ENCODE data around the gene METTL24.

METTL24 gene

DNA sequence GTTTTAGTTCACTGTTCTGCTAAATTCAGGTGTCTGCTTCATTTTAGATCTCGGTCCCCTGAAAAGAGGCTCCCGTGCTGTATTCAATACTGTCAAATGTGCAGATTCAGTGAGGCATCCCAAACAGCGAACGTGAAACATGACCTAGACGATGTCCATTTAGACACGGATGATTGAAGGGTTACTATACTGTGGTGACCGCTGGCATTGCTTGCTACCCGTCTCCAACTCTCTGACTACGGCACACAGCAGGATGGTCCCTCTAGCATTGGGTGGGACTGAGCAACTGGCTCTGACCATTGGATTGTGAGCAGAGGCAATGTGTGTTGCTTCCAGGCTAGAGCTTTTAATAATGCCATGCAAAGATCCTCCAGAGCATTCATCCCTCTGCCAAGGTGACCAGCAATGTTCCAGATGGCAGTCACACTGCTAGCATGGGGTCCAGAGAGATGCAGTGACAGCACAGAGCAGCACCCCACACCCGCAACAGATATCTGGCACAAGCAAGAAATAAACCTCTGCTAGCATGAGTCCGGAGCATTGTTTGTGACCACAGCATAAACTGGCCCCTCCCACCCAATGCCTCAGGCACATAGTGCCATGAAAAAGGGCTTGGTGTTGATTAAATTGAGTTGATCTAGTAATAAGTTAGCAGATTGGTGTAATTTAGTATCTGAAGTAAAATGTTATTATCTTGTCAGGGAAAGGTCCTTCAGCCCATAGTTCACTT is 9.0 kb downstream of the METTL24 start:
- Histone ChIP-seq H3K9me3 (ENCODE audit: control insufficient read depth, insufficient read depth, low read length) (no peaks in the 10 kb centered on the region), H3K9ac (ENCODE audit: low read depth, low read length) (no peak overlapping the region), H3K27me3 (ENCODE audit: control insufficient read depth, insufficient read depth, low read length) (no peaks in the 10 kb centered on the region), H3K36me3 (ENCODE audit: control insufficient read depth, insufficient read depth, low read length) (no peaks in the 10 kb centered on the region), H3K4me1 (ENCODE audit: control insufficient read depth, insufficient read depth, low read length) (peaks cover 12% of the 10 kb centered on the region), H3K4me3 (ENCODE audit: low read depth, low read length) (no peak overlapping the region)

DNA sequence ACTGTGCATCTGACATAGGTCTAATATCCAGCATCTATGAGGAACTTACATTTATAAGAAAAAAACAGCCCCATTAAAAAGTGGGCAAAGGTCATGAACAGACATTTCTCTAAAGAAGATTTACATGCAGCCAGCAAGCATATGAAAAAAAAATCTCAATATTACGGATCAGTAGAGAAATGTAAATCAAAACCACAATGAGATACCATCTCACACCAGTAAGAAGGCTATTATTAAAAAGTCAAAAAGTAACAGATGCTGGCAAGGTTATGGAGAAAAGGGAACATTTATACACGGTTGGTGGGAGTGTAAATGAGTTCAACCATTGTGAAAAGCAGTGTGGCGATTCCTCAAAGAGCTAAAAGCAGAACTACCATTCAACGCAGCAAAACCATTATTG is 13.1 kb downstream of the METTL24 start:
- peaks cover 5% of the 10 kb centered on the region for H3K4me1 ChIP-seq (ENCODE audit: control insufficient read depth, insufficient read depth, low read length)
- no peak overlapping the region for H3K4me3 ChIP-seq (ENCODE audit: low read depth, low read length)
- H3K9ac ChIP-seq (ENCODE audit: low read depth, low read length) = no peak overlapping the region
- H3K27me3 ChIP-seq (ENCODE audit: control insufficient read depth, insufficient read depth, low read length) = no peaks in the 10 kb centered on the region
- no peaks in the 10 kb centered on the region for H3K36me3 ChIP-seq (ENCODE audit: control insufficient read depth, insufficient read depth, low read length)
- H3K9me3 ChIP-seq (ENCODE audit: control insufficient read depth, insufficient read depth, low read length) = no peaks in the 10 kb centered on the region

DNA sequence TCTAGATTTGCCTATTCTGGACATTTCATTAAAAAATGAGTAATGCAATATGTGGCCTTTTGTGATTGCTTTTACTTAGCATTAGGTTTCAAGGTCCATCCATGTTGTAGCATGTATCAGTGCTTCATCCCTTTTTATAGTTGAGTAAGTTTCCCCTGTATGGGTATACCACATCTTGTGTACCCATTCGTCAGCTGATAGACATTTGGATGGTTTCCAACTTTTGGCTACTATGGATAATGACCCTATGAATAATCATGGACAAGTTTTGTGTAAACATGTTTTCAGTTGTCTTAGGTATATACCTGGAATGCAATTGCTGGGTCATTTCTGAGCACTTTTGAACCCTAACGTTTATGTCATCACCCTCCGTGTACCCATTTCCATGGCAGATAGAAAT is 15.4 kb downstream of the METTL24 start:
- Histone ChIP-seq H3K4me1 (ENCODE audit: control insufficient read depth, insufficient read depth, low read length) (peaks cover 5% of the 10 kb centered on the region), H3K36me3 (ENCODE audit: control insufficient read depth, insufficient read depth, low read length) (no peaks in the 10 kb centered on the region), H3K9me3 (ENCODE audit: control insufficient read depth, insufficient read depth, low read length) (no peaks in the 10 kb centered on the region), H3K4me3 (ENCODE audit: low read depth, low read length) (no peak overlapping the region), H3K27me3 (ENCODE audit: control insufficient read depth, insufficient read depth, low read length) (no peaks in the 10 kb centered on the region), H3K9ac (ENCODE audit: low read depth, low read length) (no peak overlapping the region)

- Histone ChIP-seq H3K4me3 (ENCODE audit: low read depth, low read length) (no peak overlapping the region), H3K9me3 (ENCODE audit: control insufficient read depth, insufficient read depth, low read length) (no peaks in the 10 kb centered on the region), H3K27me3 (ENCODE audit: control insufficient read depth, insufficient read depth, low read length) (no peaks in the 10 kb centered on the region), H3K4me1 (ENCODE audit: control insufficient read depth, insufficient read depth, low read length) (peaks cover 5% of the 10 kb centered on the region), H3K9ac (ENCODE audit: low read depth, low read length) (no peak overlapping the region), H3K36me3 (ENCODE audit: control insufficient read depth, insufficient read depth, low read length) (no peaks in the 10 kb centered on the region)
Measured at GRCh38 chr6:110341663-110342596, 16.2 kb downstream of the METTL24 start.

- Histone ChIP-seq H3K36me3 (ENCODE audit: control insufficient read depth, insufficient read depth, low read length) (no peaks in the 10 kb centered on the region), H3K27me3 (ENCODE audit: control insufficient read depth, insufficient read depth, low read length) (no peaks in the 10 kb centered on the region), H3K4me1 (ENCODE audit: control insufficient read depth, insufficient read depth, low read length) (peaks cover 5% of the 10 kb centered on the region), H3K9me3 (ENCODE audit: control insufficient read depth, insufficient read depth, low read length) (no peaks in the 10 kb centered on the region), H3K9ac (ENCODE audit: low read depth, low read length) (no peak overlapping the region), H3K4me3 (ENCODE audit: low read depth, low read length) (no peak overlapping the region)
Measured at GRCh38 chr6:110341067-110341466, 17.1 kb downstream of the METTL24 start.

GRCh38 chr6:110340392-110340965 is 17.7 kb downstream of the METTL24 start:
- Histone ChIP-seq H3K4me3 (ENCODE audit: low read depth, low read length) (no peak overlapping the region), H3K36me3 (ENCODE audit: control insufficient read depth, insufficient read depth, low read length) (no peaks in the 10 kb centered on the region), H3K9ac (ENCODE audit: low read depth, low read length) (no peak overlapping the region), H3K27me3 (ENCODE audit: control insufficient read depth, insufficient read depth, low read length) (no peaks in the 10 kb centered on the region), H3K4me1 (ENCODE audit: control insufficient read depth, insufficient read depth, low read length) (peaks cover 5% of the 10 kb centered on the region), H3K9me3 (ENCODE audit: control insufficient read depth, insufficient read depth, low read length) (no peaks in the 10 kb centered on the region)

- Histone ChIP-seq H3K9me3 (ENCODE audit: control insufficient read depth, insufficient read depth, low read length) (no peaks in the 10 kb centered on the region), H3K4me3 (ENCODE audit: low read depth, low read length) (no peak overlapping the region), H3K4me1 (ENCODE audit: control insufficient read depth, insufficient read depth, low read length) (peaks cover 5% of the 10 kb centered on the region), H3K9ac (ENCODE audit: low read depth, low read length) (no peak overlapping the region), H3K27me3 (ENCODE audit: control insufficient read depth, insufficient read depth, low read length) (no peaks in the 10 kb centered on the region), H3K36me3 (ENCODE audit: control insufficient read depth, insufficient read depth, low read length) (no peaks in the 10 kb centered on the region)
Measured at GRCh38 chr6:110338820-110339470, 19.2 kb downstream of the METTL24 start.

DNA sequence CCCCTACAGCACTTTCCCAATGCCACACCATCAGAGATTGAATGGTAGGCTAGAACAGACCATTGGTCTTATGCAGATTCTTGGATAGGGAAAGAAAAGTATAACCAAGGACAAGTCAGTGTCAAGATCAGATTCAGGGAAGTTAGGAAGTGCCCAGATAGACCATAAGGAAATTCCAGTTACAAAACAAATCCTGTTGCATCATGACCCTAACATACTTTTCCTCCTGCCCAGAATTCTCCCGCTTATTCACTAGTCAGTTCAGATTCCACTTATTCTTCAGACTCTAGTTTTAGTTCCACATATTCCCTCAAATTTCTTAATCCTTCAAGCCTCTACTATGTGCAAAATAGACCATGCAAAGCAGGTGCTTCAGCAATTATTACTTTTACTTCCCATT is 20.7 kb downstream of the METTL24 start:
- Histone ChIP-seq H3K4me3 (ENCODE audit: low read depth, low read length) (no peak overlapping the region), H3K36me3 (ENCODE audit: control insufficient read depth, insufficient read depth, low read length) (no peaks in the 10 kb centered on the region), H3K27me3 (ENCODE audit: control insufficient read depth, insufficient read depth, low read length) (no peaks in the 10 kb centered on the region), H3K4me1 (ENCODE audit: control insufficient read depth, insufficient read depth, low read length) (peaks cover 5% of the 10 kb centered on the region), H3K9ac (ENCODE audit: low read depth, low read length) (no peak overlapping the region), H3K9me3 (ENCODE audit: control insufficient read depth, insufficient read depth, low read length) (no peaks in the 10 kb centered on the region)

- Histone ChIP-seq H3K4me1 (ENCODE audit: control insufficient read depth, insufficient read depth, low read length) (peaks cover 2% of the 10 kb centered on the region), H3K36me3 (ENCODE audit: control insufficient read depth, insufficient read depth, low read length) (no peaks in the 10 kb centered on the region), H3K9ac (ENCODE audit: low read depth, low read length) (no peak overlapping the region), H3K4me3 (ENCODE audit: low read depth, low read length) (no peak overlapping the region), H3K27me3 (ENCODE audit: control insufficient read depth, insufficient read depth, low read length) (no peaks in the 10 kb centered on the region), H3K9me3 (ENCODE audit: control insufficient read depth, insufficient read depth, low read length) (no peaks in the 10 kb centered on the region)
Measured at GRCh38 chr6:110334423-110335180, 23.5 kb downstream of the METTL24 start.

GRCh38 chr6:110332281-110332680 is 25.9 kb downstream of the METTL24 start:
- H3K27me3 ChIP-seq (ENCODE audit: control insufficient read depth, insufficient read depth, low read length) = no peaks in the 10 kb centered on the region
- no peak overlapping the region for H3K9ac ChIP-seq (ENCODE audit: low read depth, low read length)

DNA sequence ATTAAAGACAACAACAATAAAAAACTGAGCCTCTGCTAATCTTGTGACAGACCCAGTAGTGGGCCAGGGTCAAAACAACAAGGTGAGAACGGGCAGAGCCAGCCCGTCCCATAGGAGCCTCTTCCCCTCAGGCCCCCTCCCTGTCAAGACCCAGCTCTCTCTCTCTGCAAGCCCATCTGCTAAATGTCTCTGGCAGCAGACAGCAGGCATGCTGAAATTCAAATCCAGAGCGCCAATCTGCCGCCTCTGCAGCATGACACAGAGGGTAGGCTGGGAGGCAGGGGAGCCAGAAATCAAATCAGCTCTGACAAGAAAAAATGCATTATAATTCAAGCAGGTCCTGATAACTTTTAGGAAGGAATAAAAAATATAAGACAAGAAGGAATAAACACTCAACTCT is 26.3 kb downstream of the METTL24 start:
- H3K4me3 ChIP-seq (ENCODE audit: low read depth, low read length) = no peak overlapping the region
- no peaks in the 10 kb centered on the region for H3K36me3 ChIP-seq (ENCODE audit: control insufficient read depth, insufficient read depth, low read length)
- no peak overlapping the region for H3K9ac ChIP-seq (ENCODE audit: low read depth, low read length)

More at GRCh38 chr6:110332281-110332680, 25.9 kb downstream of the METTL24 start:
- Histone ChIP-seq H3K4me1 (ENCODE audit: control insufficient read depth, insufficient read depth, low read length) (peaks cover 8% of the 10 kb centered on the region), H3K9me3 (ENCODE audit: control insufficient read depth, insufficient read depth, low read length) (no peaks in the 10 kb centered on the region), H3K4me3 (ENCODE audit: low read depth, low read length) (no peak overlapping the region), H3K36me3 (ENCODE audit: control insufficient read depth, insufficient read depth, low read length) (no peaks in the 10 kb centered on the region)

More for the DNA sequence above, 26.3 kb downstream of the METTL24 start:
- Histone ChIP-seq H3K9me3 (ENCODE audit: control insufficient read depth, insufficient read depth, low read length) (no peaks in the 10 kb centered on the region), H3K27me3 (ENCODE audit: control insufficient read depth, insufficient read depth, low read length) (no peaks in the 10 kb centered on the region), H3K4me1 (ENCODE audit: control insufficient read depth, insufficient read depth, low read length) (peaks cover 8% of the 10 kb centered on the region)

Data from iPS-15b (cell line).